HepG2 (cell line): ENCODE measurements around the gene SLC25A47. TPM values are rescaled to one million over a fixed set of nuclear protein-coding genes. Genes with fewer than 3 reads are reported as not detected.

Experiments used
- BRF2 ChIP-seq: sonication (generic); formaldehyde crosslinking; IDR thresholded peaks from 2 replicates; pipeline ENCODE4 v1.8.1; 2022; ENCODE audit warnings: mild to moderate bottlenecking, missing genetic modification reagents
- DMTF1 ChIP-seq: sonication (generic); formaldehyde crosslinking; IDR thresholded peaks from 2 replicates; pipeline ENCODE4 v1.4.0; 2020; ENCODE audit warnings: mild to moderate bottlenecking, missing genetic modification reagents
- FIP1L1 ChIP-seq: fragments of 200-400 bp; formaldehyde crosslinking; IDR thresholded peaks from 2 replicates; pipeline ENCODE4 v1.6.1; 2018; ENCODE audit warnings: low read depth, mild to moderate bottlenecking, low read length, moderate library complexity, borderline replicate concordance; ENCODE audit not compliant: insufficient read depth
- HNRNPK ChIP-seq: fragments of 200-400 bp; formaldehyde crosslinking; IDR thresholded peaks from 2 replicates; pipeline ENCODE4 v1.6.1; 2018; ENCODE audit warnings: low read length, low read depth, moderate library complexity, mild to moderate bottlenecking; ENCODE audit not compliant: poor library complexity, severe bottlenecking
- HNRNPUL1 ChIP-seq: fragments of 200-400 bp; formaldehyde crosslinking; IDR thresholded peaks from 2 replicates; pipeline ENCODE4 v1.6.1; 2017; ENCODE audit warnings: low read depth, mild to moderate bottlenecking, low read length, moderate library complexity
- MAFF ChIP-seq: IDR thresholded peaks from 2 replicates; pipeline ENCODE4 v1.6.1; 2011; ENCODE audit warnings: low read depth, low read length, improper control_type of control experiment
- MTF2 ChIP-seq: sonication (generic); formaldehyde crosslinking; IDR thresholded peaks from 2 replicates; pipeline ENCODE4 v1.5.0; 2020; ENCODE audit warnings: missing genetic modification reagents, borderline replicate concordance
- NBN ChIP-seq: fragments of 450-650 bp; conservative IDR thresholded peaks from 2 replicates; pipeline ENCODE4 v1.6.1; 2017
- NCOA5 ChIP-seq: sonication (generic); formaldehyde crosslinking; IDR thresholded peaks from 2 replicates; pipeline ENCODE4 v1.4.0; 2020; ENCODE audit warnings: missing genetic modification reagents
- SP5 ChIP-seq: IDR thresholded peaks from 2 replicates; pipeline ENCODE4 v1.6.1; 2016; ENCODE audit warnings: low read depth, borderline replicate concordance
- ZNF18 ChIP-seq: sonication (generic); formaldehyde crosslinking; IDR thresholded peaks from 2 replicates; pipeline ENCODE4 v1.8.0; 2022; ENCODE audit warnings: mild to moderate bottlenecking, missing genetic modification reagents; ENCODE audit not compliant: insufficient replicate concordance
- ZNF331 ChIP-seq: sonication (generic); formaldehyde crosslinking; IDR thresholded peaks from 2 replicates; pipeline ENCODE4 v1.4.0; 2020; ENCODE audit warnings: missing genetic modification reagents
- ZNF382 ChIP-seq: sonication (generic); formaldehyde crosslinking; IDR thresholded peaks from 2 replicates; pipeline ENCODE4 v1.5.0; 2020; ENCODE audit warnings: missing genetic modification reagents, mild to moderate bottlenecking, borderline replicate concordance
- ZNF501 ChIP-seq: sonication (generic); formaldehyde crosslinking; IDR thresholded peaks from 2 replicates; pipeline ENCODE4 v1.5.1; 2020; ENCODE audit warnings: mild to moderate bottlenecking, moderate library complexity, missing genetic modification reagents
- ZNF547 ChIP-seq: sonication (generic); formaldehyde crosslinking; IDR thresholded peaks from 2 replicates; pipeline ENCODE4 v1.5.1; 2020; ENCODE audit warnings: mild to moderate bottlenecking, missing genetic modification reagents
- ZNF569 ChIP-seq: sonication (generic); formaldehyde crosslinking; IDR thresholded peaks from 2 replicates; pipeline ENCODE4 v1.5.0; 2020; ENCODE audit warnings: mild to moderate bottlenecking, missing genetic modification reagents, moderate library complexity, borderline replicate concordance
- ZNF598 ChIP-seq: sonication (generic); formaldehyde crosslinking; IDR thresholded peaks from 2 replicates; pipeline ENCODE4 v1.5.1; 2020; ENCODE audit warnings: mild to moderate bottlenecking, missing genetic modification reagents, borderline replicate concordance
- ZNF782 ChIP-seq: sonication (generic); formaldehyde crosslinking; IDR thresholded peaks from 2 replicates; pipeline ENCODE4 v1.4.0; 2020; ENCODE audit warnings: missing genetic modification reagents, mild to moderate bottlenecking, borderline replicate concordance
- polyA plus RNA-seq, 8 experiments: library from polyadenylated mRNA; depleted of rRNA in 3 of 8; stranded (reverse) in 7 of 8; unstranded in 1 of 8; fragments of >200 nt; fragmentation: Illumina TruSeq in 4 of 8; extraction: Trizol in 4 of 8; gene quantifications; 2 replicates each; pipeline versions ENCODE4 v1.2.1 to v1.2.3, GENCODE V29; 2011 to 2016; ENCODE audit warnings: low read depth in 4 of 8, missing spikeins in 1 of 8, mixed read lengths in 1 of 8; ENCODE audit not compliant: insufficient read depth in 1 of 8
- total RNA-seq, 5 experiments: library from RNA; depleted of rRNA; stranded (reverse); fragments of >200 nt; fragmentation: Illumina TruSeq; extraction: Trizol; gene quantifications; 2 replicates each; pipeline ENCODE4 v1.2.3, GENCODE V29; 2016; ENCODE audit warnings: low read depth in 1 of 5
- TF ChIP-seq, protein P1 (sequence below): sonication (generic); formaldehyde crosslinking; IDR thresholded peaks from 2 replicates; pipeline ENCODE4 v1.5.0; 2020; ENCODE audit warnings: missing genetic modification reagents, mild to moderate bottlenecking, borderline replicate concordance
- TF ChIP-seq, protein P2 (sequence below): fragments of 450-650 bp; IDR thresholded peaks from 2 replicates; pipeline ENCODE4 v1.6.1; 2016

Gene SLC25A47
- total and polyA plus RNA-seq, 2 of the 13 experiments (the other 11 are each of a cell fraction or from before 2014, with no cell fraction given) = 1.0 to 1.7 TPM

GRCh38 chr14:100285021-100285912 is 37.9 kb upstream of the SLC25A47 start (continued):
- TF ChIP-seq, protein P1, sequence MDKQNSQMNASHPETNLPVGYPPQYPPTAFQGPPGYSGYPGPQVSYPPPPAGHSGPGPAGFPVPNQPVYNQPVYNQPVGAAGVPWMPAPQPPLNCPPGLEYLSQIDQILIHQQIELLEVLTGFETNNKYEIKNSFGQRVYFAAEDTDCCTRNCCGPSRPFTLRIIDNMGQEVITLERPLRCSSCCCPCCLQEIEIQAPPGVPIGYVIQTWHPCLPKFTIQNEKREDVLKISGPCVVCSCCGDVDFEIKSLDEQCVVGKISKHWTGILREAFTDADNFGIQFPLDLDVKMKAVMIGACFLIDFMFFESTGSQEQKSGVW (CRISPR knock-in tag) = 0 out of 2 replicates have a peak, but pooled peaks have one; percentile 55
- TF ChIP-seq, protein P2, sequence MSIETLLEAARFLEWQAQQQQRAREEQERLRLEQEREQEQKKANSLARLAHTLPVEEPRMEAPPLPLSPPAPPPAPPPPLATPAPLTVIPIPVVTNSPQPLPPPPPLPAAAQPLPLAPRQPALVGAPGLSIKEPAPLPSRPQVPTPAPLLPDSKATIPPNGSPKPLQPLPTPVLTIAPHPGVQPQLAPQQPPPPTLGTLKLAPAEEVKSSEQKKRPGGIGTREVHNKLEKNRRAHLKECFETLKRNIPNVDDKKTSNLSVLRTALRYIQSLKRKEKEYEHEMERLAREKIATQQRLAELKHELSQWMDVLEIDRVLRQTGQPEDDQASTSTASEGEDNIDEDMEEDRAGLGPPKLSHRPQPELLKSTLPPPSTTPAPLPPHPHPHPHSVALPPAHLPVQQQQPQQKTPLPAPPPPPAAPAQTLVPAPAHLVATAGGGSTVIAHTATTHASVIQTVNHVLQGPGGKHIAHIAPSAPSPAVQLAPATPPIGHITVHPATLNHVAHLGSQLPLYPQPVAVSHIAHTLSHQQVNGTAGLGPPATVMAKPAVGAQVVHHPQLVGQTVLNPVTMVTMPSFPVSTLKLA = 0 out of 2 replicates have a peak, but pooled peaks have one; percentile 6
- TF ChIP-seq SP5 (CRISPR knock-in tag) (0 out of 2 replicates have a peak, but pooled peaks have one; percentile 25), HNRNPUL1 (no peak), NCOA5 (CRISPR knock-in tag) (no peak), MAFF (no peak), MTF2 (CRISPR knock-in tag) (0 out of 2 replicates have a peak, but pooled peaks have one; percentile 34), ZNF501 (CRISPR knock-in tag) (peak; percentile 70; the same call in 1 of the 2 replicates), BRF2 (peak; percentile 86; the same call in 1 of the 2 replicates), ZNF547 (CRISPR knock-in tag) (peak; percentile 57; the same call in 1 of the 2 replicates), ZNF18 (CRISPR knock-in tag) (no peak), ZNF569 (CRISPR knock-in tag) (no peak), FIP1L1 (no peak), ZNF598 (CRISPR knock-in tag) (no peak), ZNF382 (CRISPR knock-in tag) (no peak), HNRNPK (peak; percentile 87), ZNF782 (CRISPR knock-in tag) (peak; percentile 83; the same call in 1 of the 2 replicates), DMTF1 (CRISPR knock-in tag) (no peak), NBN (no peak), ZNF331 (peak; percentile 24; the same call in 1 of the 2 replicates)
